ENCODE measurements around the gene GUCA1A. TPM values are rescaled to one million over a fixed set of nuclear protein-coding genes. Genes with fewer than 3 reads are reported as not detected.

The GUCA1A gene
- total RNA-seq, 1 experiment from 2014 or later = 17.2 TPM

DNA sequence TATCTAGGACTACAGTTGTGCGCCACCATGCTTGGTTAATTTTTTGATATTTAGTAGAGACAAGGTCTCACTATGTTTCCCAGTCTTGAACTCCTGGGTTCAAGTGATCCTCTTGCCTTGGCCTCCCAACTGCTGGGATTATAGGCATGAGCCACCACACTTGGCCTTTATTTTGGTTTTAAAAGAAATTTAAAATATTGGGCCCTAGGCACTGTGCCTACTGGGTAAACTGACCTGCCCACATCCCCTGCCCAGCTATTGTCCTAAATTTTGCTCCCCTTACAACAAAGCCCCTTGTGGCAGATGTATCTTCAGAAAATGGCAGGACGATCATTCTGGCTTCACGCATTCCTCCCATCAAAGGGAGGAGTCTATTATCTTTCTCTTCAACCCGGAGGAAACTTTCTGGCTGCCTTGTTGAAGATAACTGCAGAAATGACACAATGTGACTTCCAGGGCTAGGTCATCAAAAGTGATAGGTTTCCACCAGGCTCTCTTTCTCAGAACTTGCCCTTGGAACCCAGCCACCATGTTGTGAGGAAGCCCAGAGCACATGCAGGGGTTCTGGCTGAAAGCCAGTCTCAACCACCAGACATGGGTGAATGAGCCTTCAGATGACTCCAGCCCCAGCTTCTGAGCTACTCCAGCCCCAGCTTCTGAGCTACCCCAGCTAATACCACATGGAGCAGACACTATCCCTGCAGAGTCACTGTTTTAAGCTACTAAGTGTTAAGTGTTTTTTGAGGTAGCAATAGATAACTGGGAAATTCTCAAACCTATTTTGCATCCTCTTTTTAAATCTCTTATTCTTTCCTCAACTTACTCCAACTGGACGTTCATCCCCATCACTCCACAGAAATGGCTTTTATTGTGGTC, 26.2 kb downstream of the GUCA1A start:
- no peaks in the 10 kb centered on the region for H3K27me3 ChIP-seq (ENCODE audit: insufficient read depth, low read length)
- H4K8ac ChIP-seq (replicated peaks; ENCODE audit: insufficient read length, low read depth, low read length) = no peak overlapping the region
- H3K4me1 Mint-ChIP-seq = peaks cover 4 to 9% of the 10 kb centered on the region in 2 experiments
- peaks cover 3% of the 10 kb centered on the region; the same call in 1 of the 2 replicates for H3K27me3 Mint-ChIP-seq (ENCODE audit: low read depth)
- H2AK5ac ChIP-seq (ENCODE audit: insufficient read length, low read length) = no peak overlapping the region
- H3K4me2 ChIP-seq (ENCODE audit: insufficient read depth, insufficient read length, low read length) = no peak overlapping the region
- no peak overlapping the region for H3K27ac ChIP-seq (ENCODE audit: insufficient read length, low read depth, low read length)
- no peak overlapping the region for H3K18ac ChIP-seq (ENCODE audit: insufficient read length, low read depth, low read length)
- no peak overlapping the region for H2AFZ ChIP-seq (ENCODE audit: low read length)
- no peak overlapping the region for H3K27ac Mint-ChIP-seq
- no peaks in the 10 kb centered on the region for H3K79me1 ChIP-seq (ENCODE audit: insufficient read depth, low read depth, low read length, poor library complexity, severe bottlenecking)
- H3K14ac ChIP-seq (ENCODE audit: insufficient read depth, low read length) = no peak overlapping the region
- no peak overlapping the region for H3K9ac ChIP-seq (ENCODE audit: extremely low read depth, insufficient read length, low read length)
- no peaks in the 10 kb centered on the region for H3K9me3 ChIP-seq (ENCODE audit: control insufficient read depth, low read depth, low read length)
- DNase-seq = no peak
- no peak overlapping the region for H2BK12ac ChIP-seq (ENCODE audit: insufficient read length, low read depth, low read length)
- no peak overlapping the region for H3K4me3 Mint-ChIP-seq
- H2BK20ac ChIP-seq (ENCODE audit: low read depth, low read length, poor library complexity, severe bottlenecking) = no peak overlapping the region
- no peaks in the 10 kb centered on the region for H3K4me1 ChIP-seq (ENCODE audit: insufficient read depth, low read length)
- no peak overlapping the region for H3K56ac ChIP-seq (ENCODE audit: insufficient read length, low read depth, low read length)
- no peak overlapping the region for H3K4ac ChIP-seq (ENCODE audit: low read depth, low read length)
- no peaks in the 10 kb centered on the region for H3K9me3 Mint-ChIP-seq
- no peak overlapping the region for H2BK15ac ChIP-seq (ENCODE audit: low read depth, low read length)
- peaks cover under 1 to 3% (median 2%) of the 10 kb centered on the region in 3 experiments; a peak in 3 of 7 replicates for H3K36me3 Mint-ChIP-seq (ENCODE audit: insufficient read depth in 1 of 3, low read depth in 3 of 3)
- WGBS (ENCODE audit: extremely low coverage, insufficient read length, low lambda C conversion rate) = no CpG with 5 or more reads among the region's 5 CpGs
- H2BK5ac ChIP-seq (ENCODE audit: insufficient read length, low read length) = no peak overlapping the region
- no peaks in the 10 kb centered on the region for H3K79me2 ChIP-seq (ENCODE audit: insufficient read depth, low read length)
- H3T11ph ChIP-seq (ENCODE audit: low read length) = no peak overlapping the region
- no peak overlapping the region for H4K91ac ChIP-seq (ENCODE audit: insufficient read length, low read depth, low read length)
- TF ChIP-seq, protein P1, sequence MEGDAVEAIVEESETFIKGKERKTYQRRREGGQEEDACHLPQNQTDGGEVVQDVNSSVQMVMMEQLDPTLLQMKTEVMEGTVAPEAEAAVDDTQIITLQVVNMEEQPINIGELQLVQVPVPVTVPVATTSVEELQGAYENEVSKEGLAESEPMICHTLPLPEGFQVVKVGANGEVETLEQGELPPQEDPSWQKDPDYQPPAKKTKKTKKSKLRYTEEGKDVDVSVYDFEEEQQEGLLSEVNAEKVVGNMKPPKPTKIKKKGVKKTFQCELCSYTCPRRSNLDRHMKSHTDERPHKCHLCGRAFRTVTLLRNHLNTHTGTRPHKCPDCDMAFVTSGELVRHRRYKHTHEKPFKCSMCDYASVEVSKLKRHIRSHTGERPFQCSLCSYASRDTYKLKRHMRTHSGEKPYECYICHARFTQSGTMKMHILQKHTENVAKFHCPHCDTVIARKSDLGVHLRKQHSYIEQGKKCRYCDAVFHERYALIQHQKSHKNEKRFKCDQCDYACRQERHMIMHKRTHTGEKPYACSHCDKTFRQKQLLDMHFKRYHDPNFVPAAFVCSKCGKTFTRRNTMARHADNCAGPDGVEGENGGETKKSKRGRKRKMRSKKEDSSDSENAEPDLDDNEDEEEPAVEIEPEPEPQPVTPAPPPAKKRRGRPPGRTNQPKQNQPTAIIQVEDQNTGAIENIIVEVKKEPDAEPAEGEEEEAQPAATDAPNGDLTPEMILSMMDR (conservative IDR thresholded peaks at IDR 0.05) = no peak
- H3K23ac ChIP-seq (ENCODE audit: insufficient read length, low read depth, low read length) = no peak overlapping the region
- H4K5ac ChIP-seq (ENCODE audit: insufficient read length, low read depth, low read length) = no peak overlapping the region
- no peak overlapping the region for H2BK120ac ChIP-seq (ENCODE audit: low read depth, low read length, poor library complexity, severe bottlenecking)
- H3K23me2 ChIP-seq (ENCODE audit: insufficient read length, low read depth, low read length, poor library complexity, severe bottlenecking) = no peaks in the 10 kb centered on the region
- no peaks in the 10 kb centered on the region for H4K20me1 ChIP-seq (ENCODE audit: control insufficient read depth, insufficient read depth, insufficient read length)
